Fibroblast of lung (primary cell): ENCODE data around the gene CYGB.

Experiments
- CTCF ChIP-seq, 2 donors: IDR thresholded peaks in 1 of 2; conservative IDR thresholded peaks in 1 of 2; 1 replicate in 1 of 2; 2 replicates in 1 of 2; pipeline ENCODE4 v1.5.1; 2011 to 2012; ENCODE audit warnings: low read length in 2 of 2, control low read depth in 1 of 2, inconsistent platforms in 1 of 2, low read depth in 1 of 2, mild to moderate bottlenecking in 1 of 2
- EZH2 ChIP-seq: IDR thresholded peaks from 2 replicates; pipeline ENCODE4 v1.5.1; 2012; ENCODE audit warnings: low read length, control low read depth, mild to moderate bottlenecking; ENCODE audit errors: missing control alignments

- TF ChIP-seq CTCF (conservative IDR thresholded peaks at IDR 0.05 in 1 of 2, IDR thresholded peaks at IDR 0.05 in 1 of 2; ENCODE audit: low read depth in 1 of 2, low read length in 2 of 2) (no peak), EZH2 (no peak)
Observed at GRCh38 chr17:76530811-76531485, 6.6 kb downstream of the CYGB start.
